HT1080 (cell line): ENCODE measurements around the gene HCAR3. TPM values are rescaled to one million over a fixed set of nuclear protein-coding genes. Genes with fewer than 3 reads are reported as not detected.
A peak's percentile ranks its signal among the peaks of the same experiment; 100 is the strongest.
"Not testable (repeated sequence)": the region's sequence is repeated elsewhere in the genome, so short reads cannot be mapped to it uniquely, and the experiment has no call there.

Source experiments
- DNase-seq: peaks from one replicate; pipeline ENCODE4 v3.0.0-alpha.2; 2015; ENCODE audit warnings: low read depth
- polyA plus RNA-seq, 2 experiments: library from polyadenylated mRNA; depleted of rRNA; stranded (reverse); fragments of >200 nt; gene quantifications; 2 replicates each; pipeline ENCODE4 v1.2.3, GENCODE V29; 2015
- total RNA-seq: library from RNA; depleted of rRNA; stranded (reverse); fragments of >200 nt; shearing (Covaris generic); gene quantifications from 2 replicates; pipeline ENCODE4 v1.2.3, GENCODE V29; 2014; rRNA removed

The HCAR3 gene
- total RNA-seq, result not detected in 2 replicates
- not detected in 2 replicates for polyA plus RNA-seq (2015; cell fraction: cytosol; rRNA removed)
- polyA plus RNA-seq (2015; cell fraction: nucleus; rRNA removed), result not detected in 2 replicates

- DNase-seq, result not testable (repeated sequence)
These were observed at the start of gene HCAR3 for GRCh38 chr12:122716658-122717057. HCAR3 (minus strand) TSS chr12:122716811; CDS start chr12:122716737, 74 bp downstream.

GRCh38 chr12:122757568-122757967, 41.0 kb upstream of the HCAR3 start:
- DNase-seq, result no peak

- no peak for DNase-seq
These were observed 38.2 kb upstream of the HCAR3 start for GRCh38 chr12:122754790-122755189.

GRCh38 chr12:122753319-122753650, 36.7 kb upstream of the HCAR3 start:
- DNase-seq, result no peak

- DNase-seq, result peak; percentile 99
These were observed 36.1 kb upstream of the HCAR3 start, which contains the start of gene DENR for GRCh38 chr12:122752464-122753318. DENR (plus strand) TSS chr12:122752824; CDS start chr12:122753702, 878 bp downstream.

- DNase-seq, result not testable (repeated sequence)
These were observed 34.3 kb upstream of the HCAR3 start for GRCh38 chr12:122750781-122751515.

- no peak for DNase-seq
These were observed 33.1 kb upstream of the HCAR3 start for GRCh38 chr12:122749569-122750332.

GRCh38 chr12:122747224-122748135, 30.9 kb upstream of the HCAR3 start:
- DNase-seq, result no peak

GRCh38 chr12:122743895-122744525, 27.4 kb upstream of the HCAR3 start:
- DNase-seq, result no peak

GRCh38 chr12:122740351-122740750, 23.7 kb upstream of the HCAR3 start:
- DNase-seq, result no peak

- peak; percentile 20 for DNase-seq
These were observed 22.0 kb upstream of the HCAR3 start for GRCh38 chr12:122738571-122738970.

GRCh38 chr12:122732611-122733010, 16.0 kb upstream of the HCAR3 start:
- DNase-seq, result no peak

- DNase-seq, result no peak
These were observed 15.6 kb upstream of the HCAR3 start for GRCh38 chr12:122732170-122732569.

GRCh38 chr12:122730215-122731014, 13.8 kb upstream of the HCAR3 start, which contains the start of gene HCAR1:
HCAR1 (minus strand) TSS chr12:122730844; CDS start chr12:122730339, 505 bp downstream.
- DNase-seq, result no peak

GRCh38 chr12:122729583-122730214, 13.1 kb upstream of the HCAR3 start:
- DNase-seq, result no peak

- DNase-seq, result peak; percentile 65
These were observed 9.5 kb upstream of the HCAR3 start for GRCh38 chr12:122726080-122726558.

GRCh38 chr12:122725452-122726079, 9.0 kb upstream of the HCAR3 start:
- no peak for DNase-seq
